H1 (cell line): ENCODE data around the gene KCNK3. TPM values are rescaled to one million over a fixed set of nuclear protein-coding genes. Genes with fewer than 3 reads are reported as not detected.

ENCODE experiments used
- BACH1 ChIP-seq: IDR thresholded peaks from 2 replicates; pipeline ENCODE4 v1.6.1; 2012; ENCODE audit warnings: low read length, improper control_type of control experiment
- CHD7 ChIP-seq: fragments of 300-600 bp; sonication (generic); IDR thresholded peaks from 2 replicates; pipeline ENCODE4 v1.7.1; 2012; ENCODE audit warnings: low read length, moderate library complexity, mild to moderate bottlenecking, inconsistent platforms; ENCODE audit not compliant: insufficient replicate concordance
- EZH2 ChIP-seq: fragments of 200-600 bp; sonication (generic); IDR thresholded peaks from 2 replicates; pipeline ENCODE4 v1.7.1; 2012; ENCODE audit warnings: low read depth, mild to moderate bottlenecking, moderate library complexity, low read length, inconsistent platforms; ENCODE audit not compliant: severe bottlenecking
- FOSL1 ChIP-seq: IDR thresholded peaks from 2 replicates; pipeline ENCODE4 v1.6.1; 2011; ENCODE audit warnings: mild to moderate bottlenecking, low read depth, low read length, moderate library complexity; ENCODE audit not compliant: insufficient read depth
- HDAC6 ChIP-seq: IDR thresholded peaks from one replicate; pipeline ENCODE4 v1.7.1; 2012; ENCODE audit warnings: low read depth, mild to moderate bottlenecking, inconsistent platforms, low read length, moderate library complexity
- KDM5A ChIP-seq: fragments of 200-600 bp; IDR thresholded peaks from 2 replicates; pipeline ENCODE4 v1.7.1; 2012; ENCODE audit warnings: mild to moderate bottlenecking, low read length, inconsistent platforms, mixed read lengths
- TCF12 ChIP-seq: IDR thresholded peaks from 2 replicates; pipeline ENCODE4 v1.6.1; 2011; ENCODE audit warnings: low read depth, mild to moderate bottlenecking, low read length
- polyA plus RNA-seq, 7 experiments: library from polyadenylated mRNA; depleted of rRNA in 3 of 7; stranded (reverse) in 5 of 7; unstranded in 2 of 7; fragments of >200 nt in 5 of 7; fragments of 200-250 nt in 2 of 7; gene quantifications; 1 replicate in 5 of 7; 2 replicates in 1 of 7; 4 replicates in 1 of 7; pipeline versions ENCODE4 v1.2.1 to v1.2.3, GENCODE V29; 2011 to 2013; ENCODE audit warnings: missing spikeins in 2 of 7, mixed read lengths in 2 of 7
- total RNA-seq: library from RNA; stranded (reverse); fragmentation: NEBNext Ultra II Directional; extraction: Animal tissue kit (Norgen Biotek cat#: 25700); gene quantifications from 2 replicates; pipeline ENCODE4 v1.2.1, GENCODE V29; 2021

The KCNK3 gene
- total and polyA plus RNA-seq, 2 of the 8 experiments (the other 6 are each of a cell fraction or from before 2014, with no cell fraction given) = 0.29 to 0.30 TPM

- TF ChIP-seq CHD7 (no peak), EZH2 (no peak), KDM5A (no peak), HDAC6 (no peak), BACH1 (no peak), FOSL1 (no peak), TCF12 (no peak)
Measured at GRCh38 chr2:26674002-26674751, 18.3 kb upstream of the KCNK3 start (continued).
